Stimulated activated naive CD8-positive, alpha-beta T cell treated with anti-CD3 and anti-CD28 coated beads, Interleukin-15, amount 100 ng/mL, for 72 hours (primary cell): ENCODE measurements around the gene DCT.

ENCODE experiments used
- ATAC-seq: fragments of 150-1000 bp; cut with Tn5 transposase; 2 replicates; pipeline ENCODE4 v1.10.0; 2021; ENCODE audit warnings: mild to moderate bottlenecking, moderate library complexity
- DNase-seq, 2 donors: peaks; one replicate each; pipeline ENCODE4 v3.0.0; 2021 to 2022
- H3K27ac Mint-ChIP-seq, 2 donors: one replicate each; pipeline ENCODE4 v1.8.0; 2022; ENCODE audit warnings: mild to moderate bottlenecking in 2 of 2, mixed read lengths in 2 of 2, moderate library complexity in 2 of 2
- H3K27me3 Mint-ChIP-seq: one replicate; pipeline ENCODE4 v1.8.0; 2022; ENCODE audit warnings: mixed read lengths
- H3K4me1 Mint-ChIP-seq: one replicate; pipeline ENCODE4 v1.8.0; 2022; ENCODE audit warnings: mild to moderate bottlenecking, mixed read lengths
- H3K4me3 Mint-ChIP-seq, 2 donors: one replicate each; pipeline ENCODE4 v1.8.0; 2022; ENCODE audit warnings: mild to moderate bottlenecking in 2 of 2, mixed read lengths in 2 of 2, moderate library complexity in 1 of 2
- H3K9me3 Mint-ChIP-seq, 2 donors: one replicate each; pipeline ENCODE4 v1.8.0; 2022; ENCODE audit warnings: mixed read lengths in 2 of 2

Gene DCT

DNA sequence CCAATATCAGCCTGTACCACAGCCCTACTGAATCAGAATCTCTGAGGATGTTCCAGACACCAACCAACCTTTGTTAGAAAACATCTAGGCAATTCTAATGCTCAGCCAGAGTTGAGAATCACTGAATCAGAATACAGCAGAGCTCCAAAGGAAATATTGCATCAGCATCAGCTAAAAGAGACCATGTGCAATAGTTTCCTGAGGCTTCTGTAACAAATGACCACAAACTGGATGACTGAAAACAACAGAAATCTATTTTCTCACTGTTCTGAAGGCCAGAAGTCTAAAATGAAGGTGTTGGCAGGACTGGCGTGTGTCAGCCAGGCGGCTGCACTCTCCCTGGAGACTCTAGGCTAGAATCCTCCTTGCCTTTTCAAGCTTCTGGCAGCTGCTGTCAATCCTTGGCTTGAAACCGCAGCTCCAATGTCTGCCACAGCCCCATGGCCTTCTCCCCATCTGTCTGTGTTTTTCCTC is 1.2 kb upstream of the DCT start:
- peak in 1 of 2 donors; percentile 1 for DNase-seq
- H3K27ac Mint-ChIP-seq = peak overlapping the region; percentile 39 to 89
- peaks cover 0 to 5% of the 10 kb centered on the region in 2 donors for H3K9me3 Mint-ChIP-seq
- H3K27me3 Mint-ChIP-seq = peaks cover 11% of the 10 kb centered on the region
- no peak overlapping the region for H3K4me3 Mint-ChIP-seq
- H3K4me1 Mint-ChIP-seq = peaks cover 9% of the 10 kb centered on the region
- ATAC-seq = peak; percentile 86

DNA sequence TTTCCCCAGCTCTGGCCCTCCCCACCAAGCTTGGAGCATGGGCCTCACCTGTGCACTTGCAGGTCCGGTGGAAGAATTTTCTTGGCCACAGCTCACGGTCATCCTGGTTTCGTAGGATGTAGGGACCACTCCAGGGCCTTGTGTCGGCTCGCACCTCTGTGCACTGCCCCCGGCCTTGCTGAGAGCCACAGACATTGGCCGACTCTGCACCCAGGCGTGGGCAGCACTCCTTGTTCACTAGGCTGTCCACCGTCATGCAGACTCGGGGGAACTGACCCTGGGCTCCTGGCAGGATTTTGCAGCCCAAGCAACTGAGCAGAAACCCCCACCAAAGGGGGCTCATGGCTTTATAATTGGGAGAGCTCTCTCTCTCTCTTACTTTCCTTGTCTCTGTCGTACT is 569 bp downstream of the DCT start:
- peaks cover 0 to 5% of the 10 kb centered on the region in 2 donors for H3K9me3 Mint-ChIP-seq
- peaks cover 9% of the 10 kb centered on the region for H3K4me1 Mint-ChIP-seq
- DNase-seq (no peak), ATAC-seq (no peak)
- no peak overlapping the region for H3K27ac Mint-ChIP-seq
- H3K27me3 Mint-ChIP-seq = peaks cover 11% of the 10 kb centered on the region
- H3K4me3 Mint-ChIP-seq = no peak overlapping the region

DNA sequence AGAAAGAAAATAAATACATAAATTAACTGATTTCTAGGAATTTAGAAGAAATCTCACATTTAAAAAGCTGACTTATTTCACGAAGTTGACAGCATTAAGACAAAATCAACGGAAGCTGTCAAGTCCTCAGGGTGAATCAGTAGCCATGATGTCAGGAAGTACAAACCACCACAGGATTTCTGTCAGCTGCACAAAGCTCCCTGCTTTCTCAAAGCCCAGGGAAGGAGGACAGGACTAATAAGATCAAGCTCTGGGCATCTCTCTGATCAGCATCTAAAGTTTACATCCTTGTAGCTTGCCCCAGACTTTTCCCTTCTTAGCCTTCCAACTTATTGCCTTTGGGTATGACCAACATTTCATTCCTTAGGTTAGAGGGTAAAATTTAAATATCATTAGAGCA is 9.4 kb downstream of the DCT start:
- no peaks in the 10 kb centered on the region for H3K4me1 Mint-ChIP-seq
- DNase-seq (no peak), ATAC-seq (no peak)
- H3K4me3 Mint-ChIP-seq = no peak overlapping the region
- H3K27ac Mint-ChIP-seq = no peak overlapping the region
- no peaks in the 10 kb centered on the region for H3K9me3 Mint-ChIP-seq
- no peaks in the 10 kb centered on the region for H3K27me3 Mint-ChIP-seq

DNA sequence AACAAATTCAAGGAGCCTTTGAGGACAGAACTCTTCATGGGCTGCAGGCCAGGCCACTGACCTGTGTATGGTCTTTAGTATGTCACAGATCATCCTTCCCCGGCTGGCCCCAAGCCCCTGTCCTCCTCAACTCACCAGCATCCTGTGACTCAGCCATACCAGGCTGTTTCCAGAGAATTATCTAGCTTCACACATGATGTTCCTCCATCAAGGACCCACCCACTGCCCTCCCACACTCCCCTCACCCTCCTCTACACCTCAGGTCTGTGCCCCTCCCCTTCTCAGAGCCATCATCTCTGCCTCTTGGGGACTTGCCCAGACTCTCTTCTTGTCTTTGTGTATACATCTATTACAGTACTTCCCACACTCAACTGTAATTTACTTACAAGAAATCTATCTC is 14.7 kb downstream of the DCT start:
- ATAC-seq (peak; percentile 26), DNase-seq (no peak)
- H3K27me3 Mint-ChIP-seq = no peaks in the 10 kb centered on the region
- H3K4me1 Mint-ChIP-seq = no peaks in the 10 kb centered on the region
- no peak overlapping the region for H3K27ac Mint-ChIP-seq
- no peaks in the 10 kb centered on the region for H3K9me3 Mint-ChIP-seq
- H3K4me3 Mint-ChIP-seq = no peak overlapping the region

DNA sequence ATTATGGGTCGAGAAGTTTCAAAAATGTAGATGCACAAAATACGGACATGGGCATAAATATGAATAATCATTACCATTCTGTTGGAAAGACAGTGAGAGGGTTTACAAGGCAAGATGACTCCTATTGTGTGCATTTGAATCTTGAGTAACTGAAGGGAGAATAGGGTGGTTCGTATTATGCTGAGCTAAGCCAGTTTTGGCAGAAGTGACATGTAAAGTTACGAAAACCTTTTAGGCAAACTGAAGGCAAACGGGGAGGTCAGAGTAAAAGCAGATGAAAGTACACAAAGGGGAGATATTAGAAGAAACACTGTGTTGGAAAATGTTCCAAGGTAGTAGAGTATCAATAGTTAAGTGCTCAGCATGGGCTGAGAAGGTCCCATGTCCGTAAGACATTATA is 16.8 kb downstream of the DCT start:
- H3K27me3 Mint-ChIP-seq = no peaks in the 10 kb centered on the region
- H3K4me1 Mint-ChIP-seq = no peaks in the 10 kb centered on the region
- no peaks in the 10 kb centered on the region for H3K9me3 Mint-ChIP-seq
- H3K27ac Mint-ChIP-seq = no peak overlapping the region
- ATAC-seq = no peak
- no peak overlapping the region for H3K4me3 Mint-ChIP-seq
- no peak for DNase-seq

DNA sequence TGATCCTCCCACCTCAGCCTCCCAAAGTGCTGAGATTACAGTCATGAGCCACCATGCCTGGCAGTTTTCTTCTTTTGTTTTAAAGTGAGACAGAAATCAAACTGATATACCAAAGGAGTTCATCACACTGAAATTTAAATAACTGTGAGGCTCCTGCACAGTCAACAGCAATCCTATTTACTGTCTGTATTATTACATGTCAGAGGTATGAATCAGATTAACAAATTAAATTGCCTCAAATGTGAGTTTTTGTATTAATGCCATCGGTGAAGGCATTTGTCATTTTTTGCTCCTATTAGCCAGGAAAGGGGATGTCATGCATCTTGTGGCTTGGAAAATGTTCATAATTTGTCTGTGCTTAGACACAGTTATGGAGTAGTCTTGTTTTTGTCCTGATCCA is 20.4 kb downstream of the DCT start:
- no peak for ATAC-seq
- H3K9me3 Mint-ChIP-seq = no peaks in the 10 kb centered on the region
- H3K27ac Mint-ChIP-seq = no peak overlapping the region
- H3K4me1 Mint-ChIP-seq = no peaks in the 10 kb centered on the region
- no peaks in the 10 kb centered on the region for H3K27me3 Mint-ChIP-seq
- H3K4me3 Mint-ChIP-seq = no peak overlapping the region
- no peak for DNase-seq

DNA sequence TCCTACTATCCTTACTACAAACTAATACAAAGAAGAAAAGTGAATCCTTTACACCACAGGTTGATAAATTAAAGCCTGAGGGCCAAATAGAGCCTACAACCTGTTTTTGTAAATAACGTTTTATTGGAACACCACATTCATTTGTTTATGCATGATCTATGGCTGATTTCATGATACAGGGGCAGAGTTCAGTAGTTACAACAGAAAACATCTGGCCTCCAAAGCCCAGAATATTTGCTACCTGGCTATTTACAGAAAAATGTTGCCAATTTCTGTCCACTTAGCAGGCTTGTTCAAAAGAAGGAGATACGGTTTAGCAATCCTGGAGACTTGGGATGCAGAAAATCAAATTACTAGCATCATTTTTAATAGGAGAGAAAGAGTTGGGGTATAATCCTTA is 24.1 kb downstream of the DCT start:
- H3K4me1 Mint-ChIP-seq = no peaks in the 10 kb centered on the region
- H3K9me3 Mint-ChIP-seq = no peaks in the 10 kb centered on the region
- H3K27ac Mint-ChIP-seq = no peak overlapping the region

DNA sequence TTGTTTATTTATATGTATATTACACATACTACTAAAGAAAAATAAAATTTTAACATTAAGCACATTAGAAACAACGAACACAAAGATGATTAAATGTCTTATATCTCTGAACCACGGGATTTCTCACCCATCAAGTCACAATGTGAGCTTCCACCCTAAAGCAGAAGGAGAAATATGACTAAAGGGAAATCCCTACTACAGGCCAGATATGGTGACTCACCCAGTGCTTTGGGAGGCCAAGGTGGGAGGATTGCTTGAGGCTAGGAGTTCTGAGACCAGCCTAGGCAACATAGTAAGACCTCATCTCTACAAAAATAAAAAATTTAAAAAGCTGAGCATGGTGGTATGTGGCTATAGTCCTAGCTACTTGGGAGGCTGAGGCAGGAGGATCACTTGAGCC is 24.6 kb downstream of the DCT start:
- H3K9me3 Mint-ChIP-seq = no peaks in the 10 kb centered on the region
- H3K4me3 Mint-ChIP-seq = no peak overlapping the region
- H3K4me1 Mint-ChIP-seq = no peaks in the 10 kb centered on the region
- peak overlapping the region in 1 of 2 donors; percentile 7 for H3K27ac Mint-ChIP-seq
- H3K27me3 Mint-ChIP-seq = no peaks in the 10 kb centered on the region
- peak in 1 of 2 donors; percentile 19 for DNase-seq
- peak; percentile 82 for ATAC-seq

More for the DNA sequence above, 24.1 kb downstream of the DCT start:
- no peak for DNase-seq
- no peak overlapping the region for H3K4me3 Mint-ChIP-seq
- H3K27me3 Mint-ChIP-seq = no peaks in the 10 kb centered on the region
- ATAC-seq = no peak

DNA sequence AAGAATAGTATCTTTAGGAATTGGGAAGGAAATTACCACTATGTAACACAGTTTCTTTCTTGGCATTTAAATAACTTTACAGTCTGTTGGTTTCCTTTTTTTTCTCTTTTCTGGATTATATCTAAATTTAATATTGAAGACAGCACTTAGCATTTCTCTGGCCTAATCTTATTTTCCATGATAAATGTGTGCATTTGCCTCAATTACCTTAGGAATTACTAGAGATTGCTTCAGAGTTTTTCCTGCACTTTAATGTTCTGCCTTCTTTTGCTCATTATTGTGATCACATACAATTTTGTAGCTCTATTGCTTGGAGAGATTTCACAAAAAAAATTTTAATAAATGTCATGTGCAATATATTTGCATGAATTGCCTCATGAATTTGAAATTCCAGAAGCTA is 25.1 kb downstream of the DCT start:
- H3K27ac Mint-ChIP-seq = no peak overlapping the region
- H3K4me1 Mint-ChIP-seq = no peaks in the 10 kb centered on the region
- ATAC-seq (no peak), DNase-seq (no peak)
- H3K27me3 Mint-ChIP-seq = no peaks in the 10 kb centered on the region
- H3K9me3 Mint-ChIP-seq = no peaks in the 10 kb centered on the region
- no peak overlapping the region for H3K4me3 Mint-ChIP-seq

DNA sequence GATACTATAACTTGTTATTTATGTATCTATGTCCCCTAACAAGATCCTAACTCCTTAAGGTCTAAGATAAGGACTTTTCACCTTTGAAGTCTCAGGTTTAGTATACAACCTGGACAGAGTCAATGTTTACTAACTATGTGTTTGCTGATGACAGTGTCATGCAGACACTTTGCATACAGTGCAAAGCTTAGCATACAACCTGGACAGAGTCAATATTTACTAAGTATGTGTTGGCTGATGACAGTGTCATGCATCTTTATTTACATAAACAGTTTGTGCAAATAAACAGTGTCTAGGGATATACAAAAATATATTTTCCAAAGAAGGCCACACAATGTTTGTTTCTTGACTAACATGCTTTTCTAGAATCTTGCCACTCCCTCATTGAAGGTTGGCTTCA is 34.7 kb downstream of the DCT start:
- H3K9me3 Mint-ChIP-seq = no peaks in the 10 kb centered on the region
- no peak overlapping the region for H3K4me3 Mint-ChIP-seq
- no peak for ATAC-seq
- DNase-seq = no peak
- no peaks in the 10 kb centered on the region for H3K4me1 Mint-ChIP-seq
- H3K27me3 Mint-ChIP-seq = no peaks in the 10 kb centered on the region
- no peak overlapping the region for H3K27ac Mint-ChIP-seq

DNA sequence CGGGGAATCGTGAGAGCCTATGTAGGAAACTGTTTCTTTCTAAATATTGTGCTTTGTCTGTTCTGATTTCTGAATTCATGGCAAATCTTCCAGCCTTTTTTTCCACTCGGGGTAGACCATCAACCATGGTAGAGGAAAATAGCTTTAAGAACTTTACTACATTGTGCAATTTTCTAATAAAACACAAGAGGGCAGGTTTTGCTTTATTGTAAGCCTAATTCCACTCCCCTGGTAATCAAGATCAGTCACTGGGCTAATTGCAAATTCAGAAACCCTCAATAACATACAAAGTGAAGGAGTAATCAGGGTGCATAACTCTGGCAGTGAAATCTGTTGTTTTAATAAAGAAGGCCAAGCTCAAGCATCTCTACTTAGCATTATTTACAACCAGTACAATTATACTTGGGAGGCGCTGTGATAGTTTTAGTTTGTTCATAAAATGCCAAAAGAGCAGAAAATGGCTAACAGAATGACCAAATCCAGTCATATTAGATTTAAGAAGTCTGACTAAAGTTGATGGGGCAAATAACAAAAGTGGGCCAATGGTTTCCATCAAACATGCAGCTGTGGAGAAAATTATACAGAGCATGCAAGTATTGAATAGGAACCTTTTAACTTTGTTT is 43.8 kb downstream of the DCT start:
- peaks cover 5 to 11% of the 10 kb centered on the region in 2 donors for H3K9me3 Mint-ChIP-seq
- ATAC-seq (peak; percentile 54), DNase-seq (no peak)
- no peak overlapping the region for H3K27ac Mint-ChIP-seq
- no peaks in the 10 kb centered on the region for H3K27me3 Mint-ChIP-seq
- H3K4me1 Mint-ChIP-seq = peaks cover 45% of the 10 kb centered on the region
- H3K4me3 Mint-ChIP-seq = no peak overlapping the region

DNA sequence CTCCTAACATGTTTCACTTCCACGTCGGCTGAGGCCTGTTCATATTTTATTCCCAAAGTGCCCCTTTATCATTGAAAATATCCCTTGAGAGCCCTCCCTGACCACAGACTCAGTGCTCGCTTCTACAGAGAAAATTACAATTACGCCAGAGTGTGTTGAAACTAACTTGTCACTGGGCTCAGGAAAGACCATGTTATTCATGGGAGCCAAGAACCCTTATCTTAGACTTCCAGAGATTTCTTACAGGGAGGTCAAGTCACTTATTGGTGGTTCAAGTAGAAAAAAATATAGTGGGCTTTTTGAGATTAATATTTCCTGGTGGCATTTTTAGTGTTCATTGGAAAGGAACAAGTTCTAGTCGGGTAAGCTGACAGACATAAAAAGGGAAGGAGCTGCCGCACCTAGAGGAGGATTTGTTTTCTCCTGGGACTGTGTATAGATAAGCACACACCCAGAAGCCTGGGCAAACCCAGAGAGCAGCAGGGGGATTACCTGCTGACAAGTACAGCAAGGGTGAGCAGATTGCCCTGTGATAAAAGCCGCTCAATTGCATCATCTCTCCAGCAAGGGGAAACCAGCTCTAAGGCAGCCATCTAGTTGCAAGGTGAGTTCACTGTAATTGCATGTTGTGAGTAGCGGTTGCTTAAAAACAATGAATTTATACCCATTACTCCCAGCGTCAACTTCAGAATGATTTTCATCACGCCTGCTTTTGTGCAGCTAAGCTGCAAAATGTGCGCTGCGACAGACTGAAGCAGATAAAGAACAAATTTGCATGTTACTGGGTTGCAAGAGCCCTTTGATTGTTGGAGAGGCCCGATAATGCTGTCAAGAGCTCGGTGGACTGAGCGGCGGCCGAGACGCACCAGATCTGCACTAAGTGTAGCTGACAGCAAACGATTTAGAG is 46.2 kb downstream of the DCT start:
- Mint-ChIP-seq H3K4me3 (peak overlapping the region; percentile 39 to 45), H3K27me3 (no peaks in the 10 kb centered on the region), H3K9me3 (peaks cover 5 to 15% of the 10 kb centered on the region in 2 donors), H3K4me1 (peaks cover 48% of the 10 kb centered on the region), H3K27ac (peak overlapping the region; percentile 65 to 90)
- DNase-seq (peak; percentile 17 to 52), ATAC-seq (peak; percentile 95)

DNA sequence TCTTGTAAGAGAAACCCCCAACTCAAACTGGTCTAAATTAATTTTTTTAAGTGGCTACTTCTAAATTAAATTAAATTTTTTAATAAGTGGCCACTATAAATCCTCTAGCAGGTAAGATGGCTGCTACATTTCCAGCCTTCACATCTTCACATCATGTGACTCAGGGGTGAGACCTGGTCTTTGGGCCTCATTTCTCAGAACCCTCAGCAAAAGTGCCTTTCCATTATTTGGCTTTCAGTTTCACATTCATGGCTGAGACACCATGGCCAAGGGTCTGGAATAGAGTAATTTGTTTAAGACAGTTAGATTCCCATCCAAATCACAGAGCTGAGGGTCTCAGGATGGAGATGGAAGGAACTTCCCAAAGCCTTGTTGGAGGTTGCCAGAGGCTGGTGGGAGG is 47.5 kb downstream of the DCT start:
- peak; percentile 68 for ATAC-seq
- Mint-ChIP-seq H3K4me1 (peaks cover 48% of the 10 kb centered on the region), H3K27me3 (no peaks in the 10 kb centered on the region), H3K4me3 (peak overlapping the region in 1 of 2 donors; percentile 41), H3K9me3 (peaks cover 5 to 15% of the 10 kb centered on the region in 2 donors), H3K27ac (peak overlapping the region; percentile 88 to 93)
- peak; percentile 10 to 28 for DNase-seq

DNA sequence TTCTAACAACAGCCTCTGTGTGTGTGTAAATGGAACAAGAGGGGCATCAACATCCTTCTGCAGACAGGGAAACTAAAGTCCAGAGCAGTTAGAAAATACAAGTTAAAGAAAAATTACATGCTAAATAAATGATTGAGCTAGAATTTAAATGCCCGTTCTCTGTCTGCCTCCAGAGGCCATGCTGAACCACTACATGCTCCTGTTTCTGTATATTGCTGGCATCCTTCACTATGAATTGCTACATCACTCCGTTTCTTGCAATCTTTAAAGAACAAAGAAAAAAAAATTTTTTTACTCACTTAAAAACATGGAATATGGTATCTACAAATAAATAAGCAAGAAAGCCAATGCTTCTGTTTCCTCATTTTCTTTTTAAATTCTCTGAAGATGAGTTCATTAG is 47.9 kb downstream of the DCT start:
- Mint-ChIP-seq H3K9me3 (peaks cover 5 to 15% of the 10 kb centered on the region in 2 donors), H3K4me1 (peaks cover 48% of the 10 kb centered on the region), H3K27ac (no peak overlapping the region), H3K27me3 (no peaks in the 10 kb centered on the region), H3K4me3 (no peak overlapping the region)
- ATAC-seq (no peak), DNase-seq (no peak)

DNA sequence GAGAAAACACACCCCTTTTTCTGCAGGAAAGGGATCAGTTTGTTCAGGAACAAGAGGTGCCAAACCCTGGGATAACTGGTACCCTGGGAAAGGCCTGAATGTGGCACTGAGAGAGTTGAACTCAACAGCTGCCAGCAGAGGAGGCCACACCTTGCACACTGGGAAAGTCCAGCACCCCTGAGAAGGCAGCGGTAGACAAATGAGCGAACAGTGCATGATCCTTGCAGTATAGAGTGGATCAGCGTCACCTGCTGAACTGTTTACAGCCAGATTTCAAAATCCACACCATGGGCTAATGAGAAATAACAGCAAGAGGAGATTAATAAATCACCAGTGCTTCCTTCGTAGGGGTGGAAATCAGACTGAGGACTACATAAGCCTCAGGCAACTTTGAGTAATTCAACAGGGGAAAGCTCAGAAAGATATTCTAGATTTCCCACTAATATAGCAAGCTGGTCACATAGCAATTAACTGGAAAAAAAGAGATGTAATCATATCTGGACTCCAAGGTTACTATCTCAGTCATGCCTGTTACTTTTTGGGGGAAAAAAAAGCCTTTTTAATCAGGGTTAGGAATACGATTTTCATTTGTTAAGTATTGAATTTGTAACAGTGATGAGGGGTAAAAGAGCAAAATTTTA is 52.0 kb downstream of the DCT start:
- ATAC-seq = no peak
- peaks cover 19% of the 10 kb centered on the region for H3K4me1 Mint-ChIP-seq
- DNase-seq = no peak
- H3K4me3 Mint-ChIP-seq = no peak overlapping the region
- peaks cover 5 to 14% of the 10 kb centered on the region in 2 donors for H3K9me3 Mint-ChIP-seq
- H3K27ac Mint-ChIP-seq = no peak overlapping the region
- H3K27me3 Mint-ChIP-seq = no peaks in the 10 kb centered on the region

DNA sequence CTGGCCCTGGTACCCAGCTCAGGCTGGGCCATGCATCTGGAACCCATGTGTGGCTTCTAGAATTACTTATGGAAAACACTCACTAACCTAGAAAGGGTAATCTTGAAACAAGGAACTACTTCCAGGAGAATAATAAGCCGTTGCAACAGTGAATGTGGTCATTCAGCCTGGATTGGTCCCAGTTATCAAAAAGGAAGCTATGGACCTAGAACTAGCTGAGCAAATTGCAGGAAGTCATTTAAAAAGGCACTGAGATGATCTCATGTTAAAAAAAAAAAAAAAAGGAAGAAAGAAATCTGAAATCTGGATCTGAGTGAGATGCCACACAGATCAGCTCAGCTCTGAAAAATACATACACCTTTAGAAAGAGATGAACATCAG is 59.6 kb downstream of the DCT start:
- peak overlapping the region; percentile 3 to 97 for H3K27ac Mint-ChIP-seq
- peaks cover 32% of the 10 kb centered on the region for H3K4me1 Mint-ChIP-seq
- H3K9me3 Mint-ChIP-seq = peaks cover 17 to 22% of the 10 kb centered on the region in 2 donors
- peak overlapping the region in 1 of 2 donors; percentile 74 for H3K4me3 Mint-ChIP-seq
- no peak for DNase-seq
- H3K27me3 Mint-ChIP-seq = no peaks in the 10 kb centered on the region
- ATAC-seq = no peak
